ENCODE measurements around the gene L3MBTL4. TPM values are rescaled to one million over a fixed set of nuclear protein-coding genes. Genes with fewer than 3 reads are reported as not detected.

Gene L3MBTL4
- total and polyA plus RNA-seq, 12 donors: 3.9 to 22.6 (median 8.7) TPM

DNA sequence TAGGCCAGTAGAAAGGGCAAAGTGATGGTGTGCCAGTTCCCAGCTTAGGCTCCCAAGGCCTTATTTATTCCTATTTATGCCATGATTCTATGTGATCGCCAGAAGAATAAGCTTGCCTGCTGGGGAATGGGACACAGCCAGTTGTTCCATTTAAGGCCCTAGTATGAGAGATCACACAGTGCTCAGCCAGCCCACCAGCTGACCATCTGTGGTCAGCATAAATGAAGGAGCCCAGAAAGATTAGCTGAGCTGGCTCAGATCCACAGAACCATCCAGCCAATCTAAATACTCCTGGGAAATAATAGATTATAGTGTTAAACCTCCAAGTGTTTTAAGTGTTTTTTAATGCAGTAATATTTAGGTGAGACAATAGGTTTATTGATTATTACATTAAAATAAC, 12.6 kb upstream of the L3MBTL4 start:
- 75 to 88% (median 80%) methylated on average over 1 of the region's 1 CpG for WGBS, 4 donors
- no peak for DNase-seq
- intact Hi-C loops (cut with DNase I): no loop called here

DNA sequence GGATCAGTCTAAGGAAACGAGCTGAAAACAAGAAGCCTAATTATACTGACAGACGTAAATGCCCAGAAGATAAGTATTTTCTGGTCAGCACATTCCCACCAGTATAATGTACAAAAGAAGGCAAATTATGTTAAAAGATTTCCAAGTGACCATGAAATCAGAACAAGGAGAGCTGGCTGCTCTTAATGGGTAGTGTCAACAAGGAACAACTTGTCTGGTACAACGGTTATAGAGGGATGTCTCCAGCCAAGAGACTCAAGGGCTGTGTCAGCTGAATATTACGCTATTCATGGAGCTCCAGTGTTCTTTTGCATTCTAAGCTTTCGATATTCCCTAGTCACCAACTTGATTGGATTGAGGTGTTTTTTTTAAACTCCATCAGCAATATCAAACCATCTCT, 8.6 kb upstream of the L3MBTL4 start:
- 68 to 85% (median 75%) methylated on average over 5 of the region's 5 CpGs for WGBS, 4 donors
- no peaks in the 10 kb centered on the region for H3K4me1 ChIP-seq (replicated peaks in 1 of 2)
- TF ChIP-seq, protein P1, sequence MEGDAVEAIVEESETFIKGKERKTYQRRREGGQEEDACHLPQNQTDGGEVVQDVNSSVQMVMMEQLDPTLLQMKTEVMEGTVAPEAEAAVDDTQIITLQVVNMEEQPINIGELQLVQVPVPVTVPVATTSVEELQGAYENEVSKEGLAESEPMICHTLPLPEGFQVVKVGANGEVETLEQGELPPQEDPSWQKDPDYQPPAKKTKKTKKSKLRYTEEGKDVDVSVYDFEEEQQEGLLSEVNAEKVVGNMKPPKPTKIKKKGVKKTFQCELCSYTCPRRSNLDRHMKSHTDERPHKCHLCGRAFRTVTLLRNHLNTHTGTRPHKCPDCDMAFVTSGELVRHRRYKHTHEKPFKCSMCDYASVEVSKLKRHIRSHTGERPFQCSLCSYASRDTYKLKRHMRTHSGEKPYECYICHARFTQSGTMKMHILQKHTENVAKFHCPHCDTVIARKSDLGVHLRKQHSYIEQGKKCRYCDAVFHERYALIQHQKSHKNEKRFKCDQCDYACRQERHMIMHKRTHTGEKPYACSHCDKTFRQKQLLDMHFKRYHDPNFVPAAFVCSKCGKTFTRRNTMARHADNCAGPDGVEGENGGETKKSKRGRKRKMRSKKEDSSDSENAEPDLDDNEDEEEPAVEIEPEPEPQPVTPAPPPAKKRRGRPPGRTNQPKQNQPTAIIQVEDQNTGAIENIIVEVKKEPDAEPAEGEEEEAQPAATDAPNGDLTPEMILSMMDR (IDR thresholded peaks at IDR 0.05): no peak
- no peak for TF ChIP-seq POLR2A (IDR thresholded peaks at IDR 0.05)
- no peak for DNase-seq
- H3K27ac ChIP-seq: no peak overlapping the region
- no peaks in the 10 kb centered on the region for H3K27me3 ChIP-seq
- H3K4me3 ChIP-seq: no peak overlapping the region
- H3K36me3 ChIP-seq (replicated peaks in 1 of 2): no peaks in the 10 kb centered on the region
- no peaks in the 10 kb centered on the region for H3K9me3 ChIP-seq (replicated peaks in 1 of 3)
- intact Hi-C loops (cut with DNase I): no loop called here

More for the DNA sequence above, 12.6 kb upstream of the L3MBTL4 start:
- TF ChIP-seq, protein P1 (IDR thresholded peaks at IDR 0.05): no peak
- no peak for TF ChIP-seq POLR2A (IDR thresholded peaks at IDR 0.05)
- Histone ChIP-seq H3K27ac (no peak overlapping the region), H3K27me3 (no peaks in the 10 kb centered on the region), H3K4me3 (no peak overlapping the region), H3K36me3 (replicated peaks in 1 of 2) (no peaks in the 10 kb centered on the region), H3K9me3 (replicated peaks in 1 of 3) (no peaks in the 10 kb centered on the region), H3K4me1 (replicated peaks in 1 of 2) (no peaks in the 10 kb centered on the region)

DNA sequence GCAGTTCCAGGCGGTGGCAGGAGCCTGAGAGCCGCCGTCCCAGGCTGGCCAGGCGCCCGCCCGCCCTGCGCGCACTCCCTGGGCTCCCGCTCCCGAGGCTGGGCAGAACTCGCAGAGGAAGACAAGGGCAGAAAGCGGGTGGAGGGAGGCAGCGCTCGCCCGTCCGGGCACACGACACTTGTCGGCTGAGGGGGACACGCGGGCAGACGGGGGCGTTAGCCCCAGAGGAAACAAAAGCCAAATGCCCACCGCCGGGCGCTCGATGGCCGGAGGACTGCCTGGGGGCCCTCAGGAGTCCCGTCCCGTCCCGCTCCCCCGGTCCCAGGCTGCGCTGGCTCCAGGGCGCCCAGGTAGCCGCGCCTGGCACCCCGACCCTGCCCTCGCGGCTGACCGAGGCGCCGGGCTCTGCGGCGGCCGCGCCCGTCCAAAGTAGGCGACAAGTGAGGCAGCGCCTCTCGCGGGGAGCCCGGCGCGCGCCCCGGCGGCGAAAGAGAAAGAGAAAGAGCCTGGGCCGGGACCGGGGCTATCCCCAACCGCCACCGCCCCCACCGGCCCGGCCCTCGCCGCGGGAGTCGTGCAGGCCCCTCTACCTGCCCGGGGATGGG, 491 bp downstream of the L3MBTL4 start:
- intact Hi-C loops (cut with DNase I): loop anchor here in 1 of 2 donors (10.0 kb wide), 2 partner anchors 159 to 519 kb away; partner anchors contain the start of gene TMEM200C
- TF ChIP-seq, protein P1 (IDR thresholded peaks at IDR 0.05): peak in 2 of 6 experiments; percentile 13 to 15
- TF ChIP-seq POLR2A (IDR thresholded peaks at IDR 0.05): peak in 1 of 2 donors; percentile 42
- peaks cover 0 to 4% of the 10 kb centered on the region in 2 donors for H3K4me1 ChIP-seq (replicated peaks in 1 of 2)
- peak overlapping the region; percentile 60 to 99 (median 93) for H3K27ac ChIP-seq
- H3K27me3 ChIP-seq: no peaks in the 10 kb centered on the region
- H3K36me3 ChIP-seq (replicated peaks in 1 of 2): no peaks in the 10 kb centered on the region
- 0 to 2% (median 0%) methylated on average over 4 to 68 of the region's 68 CpGs for WGBS, 4 donors
- peak; percentile 74 to 85 (median 80) for DNase-seq
- H3K4me3 ChIP-seq: peak overlapping the region; percentile 2 to 98 (median 76)
- no peaks in the 10 kb centered on the region for H3K9me3 ChIP-seq (replicated peaks in 1 of 3)

DNA sequence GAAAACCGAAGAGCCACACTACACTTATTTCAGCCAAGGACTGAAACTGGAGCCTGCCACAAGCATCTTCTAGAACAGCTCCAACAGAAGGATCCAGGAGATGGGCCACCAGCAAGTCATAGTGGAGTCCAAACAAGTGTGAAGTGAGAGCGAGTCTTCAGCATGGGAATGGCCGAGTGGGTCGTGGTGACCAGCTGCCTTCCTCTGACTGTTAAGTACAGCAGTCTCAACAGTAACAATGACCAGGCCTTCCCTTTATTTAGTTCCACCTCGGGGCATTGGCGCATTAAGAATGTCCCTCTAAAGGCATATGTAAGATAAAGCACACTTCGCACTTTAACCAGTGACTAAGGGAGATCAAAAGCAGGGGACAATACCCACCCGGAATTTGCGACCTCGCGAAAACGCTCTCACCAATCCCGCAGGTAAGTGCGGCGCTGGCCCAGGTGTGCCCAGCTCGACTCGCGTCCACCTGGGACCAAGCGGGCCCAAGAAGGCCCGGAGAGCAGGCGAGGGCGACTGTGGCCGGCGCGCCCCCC, 1.1 kb downstream of the L3MBTL4 start:
- intact Hi-C loops (cut with DNase I): loop anchor here in 1 of 2 donors (10.0 kb wide), 2 partner anchors 159 to 519 kb away; partner anchors contain the start of gene TMEM200C
- no peak for TF ChIP-seq POLR2A (IDR thresholded peaks at IDR 0.05)
- TF ChIP-seq, protein P1 (IDR thresholded peaks at IDR 0.05): no peak
- peaks cover 0 to 4% of the 10 kb centered on the region in 2 donors for H3K4me1 ChIP-seq (replicated peaks in 1 of 2)
- peak overlapping the region in 3 of 4 donors; percentile 2 to 98 (median 98) for H3K4me3 ChIP-seq
- H3K27ac ChIP-seq: peak overlapping the region; percentile 60 to 99 (median 93)
- 17 to 27% (median 21%) methylated on average over 19 to 25 of the region's 25 CpGs for WGBS, 4 donors
- H3K9me3 ChIP-seq (replicated peaks in 1 of 3): no peaks in the 10 kb centered on the region
- peak; percentile 23 to 61 (median 26) for DNase-seq
- H3K36me3 ChIP-seq (replicated peaks in 1 of 2): no peaks in the 10 kb centered on the region
- no peaks in the 10 kb centered on the region for H3K27me3 ChIP-seq

Data from adrenal gland (tissue), 12 donors.